Coronary artery (tissue), 2 donors: ENCODE data around the gene BTBD16.

Source experiments
- DNase-seq: peaks from one replicate; pipeline ENCODE4 v3.0.0-alpha.2; 2017; ENCODE audit warnings: low spot score
- H3K27ac ChIP-seq, 2 donors: fragments of 200-600 bp; sonication (generic); one replicate each; pipeline ENCODE4 v1.5.1; 2016 to 2019
- H3K4me3 ChIP-seq: fragments of 200-600 bp; sonication (generic); 2 replicates; pipeline ENCODE4 v1.5.1; 2016; ENCODE audit warnings: mild to moderate bottlenecking, moderate library complexity
- CTCF ChIP-seq: fragments of 200-600 bp; sonication (generic); IDR thresholded peaks from one replicate; pipeline ENCODE4 v1.5.1; 2019; ENCODE audit warnings: antibody characterized with exemption

BTBD16 gene

GRCh38 chr10:122363311-122363710 lies 92.2 kb downstream of the BTBD16 start:
- TF ChIP-seq CTCF: no peak
- H3K4me3 ChIP-seq: no peak overlapping the region
- no peak overlapping the region for H3K27ac ChIP-seq
- DNase-seq: no peak

GRCh38 chr10:122363722-122364463 lies 92.8 kb downstream of the BTBD16 start:
- no peak overlapping the region for H3K27ac ChIP-seq
- TF ChIP-seq CTCF: no peak

GRCh38 chr10:122368502-122369254 lies 97.6 kb downstream of the BTBD16 start:
- no peak for DNase-seq
- H3K27ac ChIP-seq: no peak overlapping the region
- no peak overlapping the region for H3K4me3 ChIP-seq
- TF ChIP-seq CTCF: no peak

More at GRCh38 chr10:122363722-122364463, 92.8 kb downstream of the BTBD16 start:
- H3K4me3 ChIP-seq: no peak overlapping the region
- DNase-seq: no peak

GRCh38 chr10:122373108-122373507 lies 102.0 kb downstream of the BTBD16 start:
- peak overlapping the region; percentile 80 to 88 for H3K27ac ChIP-seq
- no peak for TF ChIP-seq CTCF
- no peak for DNase-seq
- H3K4me3 ChIP-seq: no peak overlapping the region

- H3K4me3 ChIP-seq: peak overlapping the region; percentile 97
- DNase-seq: no peak
- peak overlapping the region; percentile 80 to 88 for H3K27ac ChIP-seq
- TF ChIP-seq CTCF: no peak
Observed at GRCh38 chr10:122373721-122374120, 102.6 kb downstream of the BTBD16 start.

GRCh38 chr10:122374237-122374858 lies 103.3 kb downstream of the BTBD16 start, which contains the start of gene PLEKHA1:
Gene PLEKHA1, plus strand, starts transcription at chr10:122374708. Its CDS starts 18,493 bp downstream, at chr10:122393201.
- peak within 1 kb of the TSS; percentile 96 to 99 for H3K27ac ChIP-seq
- peak within 1 kb of the TSS; percentile 97 for H3K4me3 ChIP-seq
- peak; percentile 96 for DNase-seq
- TF ChIP-seq CTCF: no peak
